ENCODE results near the gene ALK. TPM values are rescaled to one million over a fixed set of nuclear protein-coding genes. Genes with fewer than 3 reads are reported as not detected.
A peak's percentile ranks its signal among the peaks of the same experiment; 100 is the strongest.

Gene ALK
- total and polyA plus RNA-seq, 10 of the 15 experiments (the other 5 are each of a cell fraction or from before 2014, with no cell fraction given): 0.11 TPM; not detected in 9

GRCh38 chr2:29196792-29197788 is 724.3 kb downstream of the ALK start:
- no peaks in the 10 kb centered on the region for H3K79me2 ChIP-seq (ENCODE audit: control insufficient read depth, insufficient read depth, low read length)
- ChIA-PET SMC1A (ENCODE audit: uncharacterized antibody, unreplicated experiment) (interaction anchor here (2.1 kb wide), 1 partner anchor 238 kb away, joined by 5 read pairs; no protein-coding TSS in a partner anchor), CTCF (interaction anchor here (0.5 kb wide), 1 partner anchor 376 kb away, joined by 4 read pairs; no protein-coding TSS in a partner anchor), RAD21 (ENCODE audit: unreplicated experiment) (interaction anchor here (1.0 to 1.4 kb wide), 2 partner anchors 135 to 143 kb away, joined by 3 read pairs; no protein-coding TSS in a partner anchor), POLR2A (no interaction called here)
- H3K27ac ChIP-seq (ENCODE audit: control insufficient read depth, insufficient read depth): no peak overlapping the region
- no peaks in the 10 kb centered on the region for H3K9me3 ChIP-seq (replicated peaks; ENCODE audit: control insufficient read depth, insufficient read depth, low read length)
- no peak overlapping the region for H3K4me3 ChIP-seq
- no peak overlapping the region for H2AFZ ChIP-seq (ENCODE audit: control insufficient read depth, low read depth, low read length)
- peak; percentile 100 for ATAC-seq
- no peaks in the 10 kb centered on the region for H3K4me1 ChIP-seq (ENCODE audit: control insufficient read depth, insufficient read depth, low read length)
- no TSS peak for BruUV-seq (replicated peaks)
- H3K36me3 ChIP-seq (ENCODE audit: control insufficient read depth in 2 of 2, insufficient read depth in 2 of 2, low read length in 1 of 2): no peaks in the 10 kb centered on the region
- H3K4me2 ChIP-seq (ENCODE audit: control insufficient read depth, insufficient read depth): no peak overlapping the region
- peak; percentile 85 for FAIRE-seq
- intact Hi-C loops (cut with micrococcal nuclease; ENCODE audit: unreplicated experiment): loop anchor here (1.0 to 5.0 kb wide), 4 partner anchors 80 to 375 kb away; partner anchors contain the start of gene CLIP4
- H3K9ac ChIP-seq (ENCODE audit: control insufficient read depth, insufficient read depth, low read length): no peak overlapping the region
- no peaks in the 10 kb centered on the region for H4K20me1 ChIP-seq (ENCODE audit: control insufficient read depth, insufficient read depth)
- no peaks in the 10 kb centered on the region for H3K27me3 ChIP-seq (replicated peaks in 1 of 2; ENCODE audit: control insufficient read depth in 2 of 2, insufficient read depth in 2 of 2, low read length in 1 of 2)
- 35% methylated on average over 14 of the region's 14 CpGs for WGBS (ENCODE audit: insufficient coverage, insufficient replicate concordance, low lambda C conversion rate, missing lambda C conversion rate)
- in situ Hi-C loops (cut with MboI): loop anchor here (5.0 kb wide), 1 partner anchor 375 kb away; no protein-coding TSS in a partner anchor
- DNase-seq (ENCODE audit: low read depth, low spot score): peak; percentile 34
- TF ChIP-seq SIN3A (IDR thresholded peaks at IDR 0.05; ENCODE audit: low read depth, low read length): no peak
- no peak for TF ChIP-seq SMAD5 (IDR thresholded peaks at IDR 0.05; ENCODE audit: low read depth)
- TF ChIP-seq NFYB (IDR thresholded peaks at IDR 0.05; ENCODE audit: insufficient read depth, low read depth, low read length): no peak
- no peak for TF ChIP-seq ETV6 (conservative IDR thresholded peaks at IDR 0.05 in 1 of 2, IDR thresholded peaks at IDR 0.05 in 1 of 2; ENCODE audit: borderline replicate concordance in 1 of 2, low read depth in 1 of 2)
- TF ChIP-seq RUNX3 (IDR thresholded peaks at IDR 0.05; ENCODE audit: low read length): peak; percentile 15; the same call in 1 of the 2 replicates
- no peak for TF ChIP-seq SUPT20H (IDR thresholded peaks at IDR 0.05; ENCODE audit: borderline replicate concordance, control insufficient read depth, low read depth, low read length)
- no peak for TF ChIP-seq NFXL1 (IDR thresholded peaks at IDR 0.05; ENCODE audit: borderline replicate concordance)
- TF ChIP-seq CTCF (IDR thresholded peaks at IDR 0.05 in 2 of 3, conservative IDR thresholded peaks at IDR 0.05 in 1 of 3; ENCODE audit: control insufficient read depth in 2 of 3, extremely low read depth in 1 of 3, insufficient read depth in 1 of 3, low read depth in 3 of 3, low read length in 3 of 3): peak; percentile 83 to 97 (median 88); a peak in 5 of 6 replicates
- no peak for TF ChIP-seq MEF2B (IDR thresholded peaks at IDR 0.05; ENCODE audit: partially characterized antibody, poor library complexity, severe bottlenecking)
- no peak for TF ChIP-seq EED (IDR thresholded peaks at IDR 0.05; ENCODE audit: low read depth)
- TF ChIP-seq REST (IDR thresholded peaks at IDR 0.05; ENCODE audit: low read depth, low read length): no peak
- TF ChIP-seq YY1 (IDR thresholded peaks at IDR 0.05; ENCODE audit: low read depth, low read length): peak; percentile 77
- TF ChIP-seq SMC3 (IDR thresholded peaks at IDR 0.05; ENCODE audit: borderline replicate concordance, low read length): peak; percentile 98
- no peak for TF ChIP-seq ATF7 (IDR thresholded peaks at IDR 0.05; ENCODE audit: low read depth)

All from GM12878 (cell line).